ENCODE data around the gene LRP8.

- TF ChIP-seq CTCF (IDR thresholded peaks at IDR 0.05; ENCODE audit: insufficient read depth, low read depth, low read length): no peak
- no peak for TF ChIP-seq EZH2 (IDR thresholded peaks at IDR 0.05; ENCODE audit: insufficient read depth, low read length)
Observed at GRCh38 chr1:53319296-53320101, 8.4 kb downstream of the LRP8 start.

Measured in astrocyte (in vitro differentiated cells and primary cell).